ENCODE results near the gene CLMN. TPM values are rescaled to one million over a fixed set of nuclear protein-coding genes. Genes with fewer than 3 reads are reported as not detected.

CLMN gene
- total and polyA plus RNA-seq, 2 of the 8 experiments (the other 6 are each of a cell fraction or from before 2014, with no cell fraction given): 1.6 to 8.2 TPM

DNA sequence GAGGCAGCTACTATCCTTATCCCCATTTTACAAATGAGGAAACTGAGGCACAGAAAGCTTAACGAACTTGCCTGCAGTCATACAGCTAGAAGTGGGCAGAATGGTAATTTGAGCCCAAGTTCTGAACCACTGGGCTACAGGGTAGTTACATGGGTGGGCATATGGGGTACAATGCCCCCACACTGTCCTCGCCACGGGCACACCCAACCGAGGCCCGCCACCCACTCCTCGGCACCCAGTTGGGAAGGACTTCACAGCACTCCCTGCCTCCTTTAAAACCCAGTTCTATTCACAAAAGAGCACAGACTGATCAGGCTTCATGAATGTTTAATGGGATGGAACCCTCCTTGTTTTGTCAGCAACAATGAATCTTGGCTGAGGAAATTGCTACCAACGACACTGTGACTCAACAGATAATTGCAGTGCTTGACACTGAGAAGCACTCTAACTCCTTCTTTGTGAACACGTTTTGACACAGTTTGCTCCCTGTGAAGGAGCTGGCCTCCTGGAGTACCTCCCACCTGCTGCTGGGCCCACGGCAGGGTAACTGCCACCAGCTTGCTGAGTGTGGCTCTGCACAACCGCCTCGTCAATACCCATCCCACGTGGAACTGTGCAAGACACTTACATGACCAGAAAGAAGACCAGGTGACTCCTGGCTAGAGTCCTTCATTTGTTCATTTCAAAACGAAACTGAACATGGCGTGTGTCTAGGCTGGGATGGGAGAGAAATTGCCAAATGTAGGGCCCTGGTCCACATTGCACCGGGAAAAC is 63.5 kb downstream of the CLMN start (continued):
- no peak for TF ChIP-seq RNF2 (IDR thresholded peaks at IDR 0.05; ENCODE audit: borderline replicate concordance, low read depth, low read length, missing control alignments, poor library complexity, severe bottlenecking)

Measured in H1 (cell line).